Measurements from ENCODE around the gene NSL1. TPM values are rescaled to one million over a fixed set of nuclear protein-coding genes. Genes with fewer than 3 reads are reported as not detected.

The NSL1 gene
- total RNA-seq, 1 donor from 2014 or later: 42.1 TPM

DNA sequence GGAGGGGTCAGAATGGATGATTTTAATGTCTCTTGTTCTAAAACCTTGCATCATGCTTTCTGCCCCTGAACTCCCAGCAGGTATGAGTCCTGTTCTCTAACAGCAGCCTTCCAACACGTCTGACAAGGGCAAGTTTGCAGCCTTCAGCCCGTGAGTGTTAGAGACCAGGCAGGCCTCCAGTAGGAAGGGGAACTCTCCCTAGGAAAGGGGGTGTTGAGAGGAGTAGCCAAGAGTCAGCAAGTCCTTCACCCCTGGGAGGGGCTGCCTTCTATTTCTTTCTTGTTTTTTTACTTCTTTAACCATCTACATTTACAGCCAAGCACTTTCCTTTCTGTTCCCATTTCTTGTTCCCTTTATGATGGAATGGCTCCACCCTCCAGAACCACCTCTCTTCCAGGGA, 106.1 kb downstream of the NSL1 start:
- TF ChIP-seq, protein P1, sequence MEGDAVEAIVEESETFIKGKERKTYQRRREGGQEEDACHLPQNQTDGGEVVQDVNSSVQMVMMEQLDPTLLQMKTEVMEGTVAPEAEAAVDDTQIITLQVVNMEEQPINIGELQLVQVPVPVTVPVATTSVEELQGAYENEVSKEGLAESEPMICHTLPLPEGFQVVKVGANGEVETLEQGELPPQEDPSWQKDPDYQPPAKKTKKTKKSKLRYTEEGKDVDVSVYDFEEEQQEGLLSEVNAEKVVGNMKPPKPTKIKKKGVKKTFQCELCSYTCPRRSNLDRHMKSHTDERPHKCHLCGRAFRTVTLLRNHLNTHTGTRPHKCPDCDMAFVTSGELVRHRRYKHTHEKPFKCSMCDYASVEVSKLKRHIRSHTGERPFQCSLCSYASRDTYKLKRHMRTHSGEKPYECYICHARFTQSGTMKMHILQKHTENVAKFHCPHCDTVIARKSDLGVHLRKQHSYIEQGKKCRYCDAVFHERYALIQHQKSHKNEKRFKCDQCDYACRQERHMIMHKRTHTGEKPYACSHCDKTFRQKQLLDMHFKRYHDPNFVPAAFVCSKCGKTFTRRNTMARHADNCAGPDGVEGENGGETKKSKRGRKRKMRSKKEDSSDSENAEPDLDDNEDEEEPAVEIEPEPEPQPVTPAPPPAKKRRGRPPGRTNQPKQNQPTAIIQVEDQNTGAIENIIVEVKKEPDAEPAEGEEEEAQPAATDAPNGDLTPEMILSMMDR (conservative IDR thresholded peaks at IDR 0.05): no peak
- Mint-ChIP-seq H3K27me3 (peaks cover 48% of the 10 kb centered on the region), H3K27ac (no peak overlapping the region), H3K9me3 (no peaks in the 10 kb centered on the region), H3K4me1 (ENCODE audit: unreplicated experiment) (no peaks in the 10 kb centered on the region), H3K4me3 (no peak overlapping the region), H3K36me3 (no peaks in the 10 kb centered on the region)
- no peak for DNase-seq (ENCODE audit: extremely low spot score, unreplicated experiment)

DNA sequence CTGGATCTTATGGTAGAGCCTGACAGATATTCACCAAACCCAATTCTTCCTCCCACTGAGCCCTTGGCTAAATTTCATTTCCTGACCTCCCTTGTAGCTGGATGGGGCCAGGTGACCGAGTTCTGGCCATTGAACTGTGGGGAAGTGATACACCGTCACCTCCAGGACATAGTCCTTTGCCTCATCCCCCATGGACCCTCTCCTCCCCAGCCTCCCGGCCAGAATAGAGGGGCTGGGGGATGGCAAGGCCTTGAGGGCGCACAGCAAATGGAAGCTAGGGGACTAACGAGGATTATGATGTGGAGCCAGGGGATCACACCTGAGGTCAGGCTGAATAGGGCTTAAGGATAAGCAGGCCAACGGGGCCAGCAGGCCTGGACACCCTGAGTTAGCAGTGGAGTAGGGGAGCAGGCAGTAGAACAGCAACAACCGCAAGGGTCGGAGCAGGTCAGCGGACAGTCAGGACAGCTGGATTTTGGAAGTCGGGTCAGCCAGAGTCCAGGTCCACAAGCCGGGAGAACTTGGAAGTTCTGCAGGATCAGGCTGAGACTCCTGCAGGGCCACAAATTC, 107.0 kb downstream of the NSL1 start:
- no peak for DNase-seq (ENCODE audit: extremely low spot score, unreplicated experiment)
- H3K27me3 Mint-ChIP-seq: peaks cover 51% of the 10 kb centered on the region
- H3K27ac Mint-ChIP-seq: no peak overlapping the region
- H3K9me3 Mint-ChIP-seq: no peaks in the 10 kb centered on the region
- no peaks in the 10 kb centered on the region for H3K36me3 Mint-ChIP-seq
- TF ChIP-seq, protein P1 (conservative IDR thresholded peaks at IDR 0.05): no peak
- no peak overlapping the region for H3K4me3 Mint-ChIP-seq
- H3K4me1 Mint-ChIP-seq (ENCODE audit: unreplicated experiment): no peaks in the 10 kb centered on the region

DNA sequence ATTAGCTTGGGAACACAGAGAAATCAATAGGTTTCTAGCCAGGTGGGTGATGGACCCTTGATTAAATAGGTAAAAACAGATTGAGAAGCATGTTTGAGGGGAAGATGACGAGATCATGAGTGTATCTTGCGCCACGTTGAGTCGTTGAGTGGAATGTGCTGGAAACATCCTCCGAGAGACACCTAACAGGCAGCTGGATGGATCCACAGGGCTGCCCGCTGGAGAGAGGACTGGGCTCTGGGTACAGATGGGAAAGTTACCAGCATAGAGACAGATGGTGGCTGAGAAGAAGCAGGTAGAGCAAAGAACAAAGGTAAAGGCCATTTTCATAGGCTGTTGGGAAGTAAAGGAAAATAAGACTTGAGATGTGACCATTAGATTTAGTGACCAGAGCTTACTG, 107.5 kb downstream of the NSL1 start:
- Mint-ChIP-seq H3K27me3 (peaks cover 51% of the 10 kb centered on the region), H3K4me3 (no peak overlapping the region), H3K36me3 (no peaks in the 10 kb centered on the region), H3K9me3 (no peaks in the 10 kb centered on the region), H3K4me1 (ENCODE audit: unreplicated experiment) (no peaks in the 10 kb centered on the region), H3K27ac (no peak overlapping the region)
- no peak for DNase-seq (ENCODE audit: extremely low spot score, unreplicated experiment)
- TF ChIP-seq, protein P1 (conservative IDR thresholded peaks at IDR 0.05): no peak

DNA sequence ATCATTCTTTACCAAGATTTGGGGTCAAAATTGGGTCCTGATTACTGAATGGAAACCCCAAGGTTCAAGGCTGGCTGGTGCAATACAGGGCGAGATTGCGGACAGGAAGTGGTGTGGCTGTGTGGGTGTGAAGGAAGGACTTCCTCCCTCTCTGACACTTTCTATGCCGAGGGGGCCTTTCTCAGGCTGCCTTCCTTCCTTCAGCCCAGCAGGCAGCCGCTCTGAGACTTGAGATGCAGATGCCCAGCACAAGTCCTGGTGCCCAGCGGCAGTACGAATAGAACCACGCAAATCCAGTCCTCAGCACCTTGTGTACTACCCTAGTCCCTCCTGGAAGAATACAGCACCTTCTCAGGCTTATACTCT, 108.2 kb downstream of the NSL1 start:
- Mint-ChIP-seq H3K4me3 (no peak overlapping the region), H3K27me3 (peaks cover 51% of the 10 kb centered on the region), H3K9me3 (no peaks in the 10 kb centered on the region), H3K4me1 (ENCODE audit: unreplicated experiment) (no peaks in the 10 kb centered on the region), H3K36me3 (no peaks in the 10 kb centered on the region), H3K27ac (no peak overlapping the region)
- no peak for DNase-seq (ENCODE audit: extremely low spot score, unreplicated experiment)
- TF ChIP-seq, protein P1 (conservative IDR thresholded peaks at IDR 0.05): no peak

DNA sequence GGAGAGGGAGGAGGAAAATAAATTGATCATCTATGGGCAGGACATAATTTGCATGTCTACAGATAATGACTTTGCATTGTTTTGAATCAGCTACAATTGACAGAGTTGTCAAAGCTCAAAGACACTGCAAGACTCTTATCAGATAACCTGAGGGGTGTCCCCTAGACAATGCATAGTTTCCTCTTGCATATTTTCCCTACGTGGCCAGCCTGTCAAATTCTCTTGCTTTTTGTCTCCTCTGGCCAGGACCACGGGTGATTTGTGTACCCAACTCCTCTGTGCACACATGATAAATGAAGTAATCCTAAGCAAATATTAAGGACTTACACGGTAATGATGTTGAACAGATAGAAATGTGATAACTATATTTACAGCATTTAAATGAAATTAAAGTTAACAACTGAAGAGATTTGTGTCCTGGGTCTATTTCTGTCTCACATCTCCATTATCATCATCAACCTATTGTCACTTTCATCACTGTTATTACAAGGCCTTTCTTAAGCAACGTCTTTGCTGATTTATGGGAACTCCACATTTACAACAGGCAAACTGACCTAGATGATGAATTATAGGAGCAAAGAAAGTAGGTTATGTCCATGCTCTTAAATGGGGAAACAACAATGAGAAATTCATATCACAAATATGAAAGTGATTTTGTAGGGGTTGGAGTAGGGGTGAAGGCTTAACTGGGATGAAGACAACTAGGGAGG, 110.7 kb downstream of the NSL1 start:
- no peak overlapping the region for H3K27ac Mint-ChIP-seq
- no peaks in the 10 kb centered on the region for H3K9me3 Mint-ChIP-seq
- no peaks in the 10 kb centered on the region for H3K36me3 Mint-ChIP-seq
- H3K4me1 Mint-ChIP-seq (ENCODE audit: unreplicated experiment): no peaks in the 10 kb centered on the region
- H3K4me3 Mint-ChIP-seq: no peak overlapping the region
- peaks cover 39% of the 10 kb centered on the region for H3K27me3 Mint-ChIP-seq
- DNase-seq (ENCODE audit: extremely low spot score, unreplicated experiment): no peak
- TF ChIP-seq, protein P1 (conservative IDR thresholded peaks at IDR 0.05): no peak
